HCT116 (cell line): ENCODE results near the gene SMTN.

ENCODE experiments used
- EZH2 ChIP-seq: fragments of 200-600 bp; sonication (generic); IDR thresholded peaks from 2 replicates; pipeline ENCODE4 v1.6.1; 2017; ENCODE audit warnings: antibody characterized with exemption, mixed run types
- JUND ChIP-seq: IDR thresholded peaks from 2 replicates; pipeline ENCODE4 v1.6.1; 2012
- POLR2A ChIP-seq: IDR thresholded peaks from 2 replicates; pipeline ENCODE4 v1.7.0; 2011; ENCODE audit warnings: borderline replicate concordance; ENCODE audit not compliant: insufficient read depth, insufficient read length; ENCODE audit errors: extremely low read depth
- POLR2AphosphoS5 ChIP-seq: IDR thresholded peaks from 2 replicates; pipeline ENCODE4 v1.6.1; 2011; ENCODE audit warnings: mild to moderate bottlenecking, low read depth, low read length, moderate library complexity
- SIN3A ChIP-seq: IDR thresholded peaks from 2 replicates; pipeline ENCODE4 v1.6.1; 2012; ENCODE audit warnings: low read depth
- SP1 ChIP-seq: IDR thresholded peaks from 2 replicates; pipeline ENCODE4 v1.6.1; 2012; ENCODE audit warnings: low read depth
- TF ChIP-seq, protein P1 (sequence below), 3 experiments: fragments of 200-600 bp in 1 of 3; sonication (generic) in 1 of 3; IDR thresholded peaks in 2 of 3; conservative IDR thresholded peaks in 1 of 3; 2 replicates each; pipeline ENCODE4 v1.5.1; 2012 to 2017; ENCODE audit warnings: low read depth in 2 of 3, low read length in 2 of 3, antibody characterized with exemption in 1 of 3, borderline replicate concordance in 1 of 3, control low read depth in 1 of 3, mild to moderate bottlenecking in 1 of 3, mixed read lengths in 1 of 3, mixed run types in 1 of 3, moderate library complexity in 1 of 3; ENCODE audit not compliant: insufficient read depth in 1 of 3
- TF ChIP-seq, protein P2 (sequence below): IDR thresholded peaks from 2 replicates; pipeline ENCODE4 v1.6.1; 2012; ENCODE audit warnings: low read depth
- TF ChIP-seq, protein P3 (sequence below): IDR thresholded peaks from 2 replicates; pipeline ENCODE4 v1.6.1; 2011; ENCODE audit warnings: mild to moderate bottlenecking, low read length, moderate library complexity; ENCODE audit not compliant: insufficient replicate concordance; ENCODE audit errors: extremely low read depth

DNA sequence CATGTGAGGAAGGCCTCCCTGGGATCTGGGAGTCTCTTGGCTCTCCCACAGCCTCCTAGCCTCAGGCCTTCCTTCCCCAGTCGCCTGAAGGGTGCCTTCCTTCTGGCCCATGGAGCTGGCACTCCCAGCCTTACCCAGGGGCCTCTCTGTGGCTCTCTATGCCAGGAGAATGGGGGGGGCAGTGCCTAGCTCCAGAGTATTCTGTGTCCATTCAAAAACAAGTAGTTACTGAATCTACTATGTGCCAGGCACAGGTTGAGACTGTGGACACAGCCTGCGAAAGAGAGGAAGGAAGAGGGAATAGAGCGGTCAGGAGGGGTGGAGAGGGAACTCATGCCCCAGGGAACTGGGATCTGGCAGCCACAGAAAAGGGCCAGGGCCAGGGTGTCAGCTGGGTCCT lies 61.9 kb downstream of the SMTN start:
- TF ChIP-seq, protein P1, sequence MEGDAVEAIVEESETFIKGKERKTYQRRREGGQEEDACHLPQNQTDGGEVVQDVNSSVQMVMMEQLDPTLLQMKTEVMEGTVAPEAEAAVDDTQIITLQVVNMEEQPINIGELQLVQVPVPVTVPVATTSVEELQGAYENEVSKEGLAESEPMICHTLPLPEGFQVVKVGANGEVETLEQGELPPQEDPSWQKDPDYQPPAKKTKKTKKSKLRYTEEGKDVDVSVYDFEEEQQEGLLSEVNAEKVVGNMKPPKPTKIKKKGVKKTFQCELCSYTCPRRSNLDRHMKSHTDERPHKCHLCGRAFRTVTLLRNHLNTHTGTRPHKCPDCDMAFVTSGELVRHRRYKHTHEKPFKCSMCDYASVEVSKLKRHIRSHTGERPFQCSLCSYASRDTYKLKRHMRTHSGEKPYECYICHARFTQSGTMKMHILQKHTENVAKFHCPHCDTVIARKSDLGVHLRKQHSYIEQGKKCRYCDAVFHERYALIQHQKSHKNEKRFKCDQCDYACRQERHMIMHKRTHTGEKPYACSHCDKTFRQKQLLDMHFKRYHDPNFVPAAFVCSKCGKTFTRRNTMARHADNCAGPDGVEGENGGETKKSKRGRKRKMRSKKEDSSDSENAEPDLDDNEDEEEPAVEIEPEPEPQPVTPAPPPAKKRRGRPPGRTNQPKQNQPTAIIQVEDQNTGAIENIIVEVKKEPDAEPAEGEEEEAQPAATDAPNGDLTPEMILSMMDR (IDR thresholded peaks at IDR 0.05 in 2 of 3, conservative IDR thresholded peaks at IDR 0.05 in 1 of 3; ENCODE audit: borderline replicate concordance in 1 of 3, insufficient read depth in 1 of 3, low read depth in 2 of 3, low read length in 2 of 3) = no peak
- no peak for TF ChIP-seq POLR2A
- no peak for TF ChIP-seq JUND
- TF ChIP-seq, protein P2, sequence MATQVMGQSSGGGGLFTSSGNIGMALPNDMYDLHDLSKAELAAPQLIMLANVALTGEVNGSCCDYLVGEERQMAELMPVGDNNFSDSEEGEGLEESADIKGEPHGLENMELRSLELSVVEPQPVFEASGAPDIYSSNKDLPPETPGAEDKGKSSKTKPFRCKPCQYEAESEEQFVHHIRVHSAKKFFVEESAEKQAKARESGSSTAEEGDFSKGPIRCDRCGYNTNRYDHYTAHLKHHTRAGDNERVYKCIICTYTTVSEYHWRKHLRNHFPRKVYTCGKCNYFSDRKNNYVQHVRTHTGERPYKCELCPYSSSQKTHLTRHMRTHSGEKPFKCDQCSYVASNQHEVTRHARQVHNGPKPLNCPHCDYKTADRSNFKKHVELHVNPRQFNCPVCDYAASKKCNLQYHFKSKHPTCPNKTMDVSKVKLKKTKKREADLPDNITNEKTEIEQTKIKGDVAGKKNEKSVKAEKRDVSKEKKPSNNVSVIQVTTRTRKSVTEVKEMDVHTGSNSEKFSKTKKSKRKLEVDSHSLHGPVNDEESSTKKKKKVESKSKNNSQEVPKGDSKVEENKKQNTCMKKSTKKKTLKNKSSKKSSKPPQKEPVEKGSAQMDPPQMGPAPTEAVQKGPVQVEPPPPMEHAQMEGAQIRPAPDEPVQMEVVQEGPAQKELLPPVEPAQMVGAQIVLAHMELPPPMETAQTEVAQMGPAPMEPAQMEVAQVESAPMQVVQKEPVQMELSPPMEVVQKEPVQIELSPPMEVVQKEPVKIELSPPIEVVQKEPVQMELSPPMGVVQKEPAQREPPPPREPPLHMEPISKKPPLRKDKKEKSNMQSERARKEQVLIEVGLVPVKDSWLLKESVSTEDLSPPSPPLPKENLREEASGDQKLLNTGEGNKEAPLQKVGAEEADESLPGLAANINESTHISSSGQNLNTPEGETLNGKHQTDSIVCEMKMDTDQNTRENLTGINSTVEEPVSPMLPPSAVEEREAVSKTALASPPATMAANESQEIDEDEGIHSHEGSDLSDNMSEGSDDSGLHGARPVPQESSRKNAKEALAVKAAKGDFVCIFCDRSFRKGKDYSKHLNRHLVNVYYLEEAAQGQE = no peak
- TF ChIP-seq SP1 = no peak
- no peak for TF ChIP-seq SIN3A
- no peak for TF ChIP-seq POLR2AphosphoS5
- TF ChIP-seq, protein P3, sequence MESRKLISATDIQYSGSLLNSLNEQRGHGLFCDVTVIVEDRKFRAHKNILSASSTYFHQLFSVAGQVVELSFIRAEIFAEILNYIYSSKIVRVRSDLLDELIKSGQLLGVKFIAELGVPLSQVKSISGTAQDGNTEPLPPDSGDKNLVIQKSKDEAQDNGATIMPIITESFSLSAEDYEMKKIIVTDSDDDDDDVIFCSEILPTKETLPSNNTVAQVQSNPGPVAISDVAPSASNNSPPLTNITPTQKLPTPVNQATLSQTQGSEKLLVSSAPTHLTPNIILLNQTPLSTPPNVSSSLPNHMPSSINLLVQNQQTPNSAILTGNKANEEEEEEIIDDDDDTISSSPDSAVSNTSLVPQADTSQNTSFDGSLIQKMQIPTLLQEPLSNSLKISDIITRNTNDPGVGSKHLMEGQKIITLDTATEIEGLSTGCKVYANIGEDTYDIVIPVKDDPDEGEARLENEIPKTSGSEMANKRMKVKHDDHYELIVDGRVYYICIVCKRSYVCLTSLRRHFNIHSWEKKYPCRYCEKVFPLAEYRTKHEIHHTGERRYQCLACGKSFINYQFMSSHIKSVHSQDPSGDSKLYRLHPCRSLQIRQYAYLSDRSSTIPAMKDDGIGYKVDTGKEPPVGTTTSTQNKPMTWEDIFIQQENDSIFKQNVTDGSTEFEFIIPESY = no peak
- no peak for TF ChIP-seq EZH2
